Neural cell (in vitro differentiated cells): Measurements from ENCODE around the gene PDE3A. TPM values are rescaled to one million over a fixed set of nuclear protein-coding genes. Genes with fewer than 3 reads are reported as not detected.

Experiments
- H2AFZ ChIP-seq: fragments of 200-600, 300-800 bp; sonication (generic), shearing (Covaris generic); 2 replicates; pipeline ENCODE4 v1.6.0; 2014; ENCODE audit warnings: low read depth, mild to moderate bottlenecking, antibody characterized with exemption, low read length, moderate library complexity
- H3F3A ChIP-seq: fragments of 200-600 bp; shearing (Covaris generic); 2 replicates; pipeline ENCODE4 v1.6.1; 2016; ENCODE audit warnings: mild to moderate bottlenecking, moderate library complexity, mixed read lengths, antibody characterized with exemption, low read length; ENCODE audit not compliant: insufficient read depth, poor library complexity, severe bottlenecking
- H3K27ac ChIP-seq: fragments of 200-600, 300-800 bp; sonication (generic), shearing (Covaris generic); 2 replicates; pipeline ENCODE4 v1.5.1; 2014; ENCODE audit warnings: mild to moderate bottlenecking, low read length, moderate library complexity
- H3K27me3 ChIP-seq: fragments of 300-800, 200-600 bp; sonication (generic), shearing (Covaris generic); 2 replicates; pipeline ENCODE4 v1.6.0; 2014; ENCODE audit warnings: mild to moderate bottlenecking, low read depth, low read length, moderate library complexity; ENCODE audit not compliant: insufficient read depth
- H3K36me3 ChIP-seq: fragments of 300-800, 200-600 bp; sonication (generic), shearing (Covaris generic); 2 replicates; pipeline ENCODE4 v1.5.1; 2014; ENCODE audit warnings: mild to moderate bottlenecking, antibody characterized with exemption, low read length, moderate library complexity; ENCODE audit not compliant: insufficient read depth
- H3K4me2 ChIP-seq: fragments of 300-800, 200-600 bp; sonication (generic), shearing (Covaris generic); 2 replicates; pipeline ENCODE4 v1.6.0; 2014; ENCODE audit warnings: mild to moderate bottlenecking, low read length
- H3K4me3 ChIP-seq: fragments of 300-800, 200-600 bp; sonication (generic), shearing (Covaris generic); 2 replicates; pipeline ENCODE4 v1.5.1; 2014; ENCODE audit warnings: mild to moderate bottlenecking, low read length, moderate library complexity
- H3K79me2 ChIP-seq: fragments of 200-600 bp; shearing (Covaris generic); replicated peaks from 2 replicates; pipeline ENCODE4 v1.6.0; 2014; ENCODE audit warnings: mild to moderate bottlenecking, low read length, moderate library complexity; ENCODE audit not compliant: insufficient read depth
- H3K9ac ChIP-seq: fragments of 300-800, 200-600 bp; sonication (generic), shearing (Covaris generic); 2 replicates; pipeline ENCODE4 v1.6.1; 2016; ENCODE audit warnings: mild to moderate bottlenecking, low read length, mixed read lengths
- H3K9me2 ChIP-seq: fragments of 200-600 bp; shearing (Covaris generic); 2 replicates; pipeline ENCODE4 v1.6.1; 2016; ENCODE audit warnings: mild to moderate bottlenecking, low read length, mixed read lengths; ENCODE audit not compliant: insufficient read depth
- H3K9me3 ChIP-seq: fragments of 200-600, 300-800 bp; sonication (generic), shearing (Covaris generic); 2 replicates; pipeline ENCODE4 v1.6.1; 2016; ENCODE audit warnings: mild to moderate bottlenecking, mixed run types, low read length, moderate library complexity, mixed read lengths
- H4K20me1 ChIP-seq: fragments of 200-600 bp; shearing (Covaris generic); 2 replicates; pipeline ENCODE4 v1.6.1; 2016; ENCODE audit warnings: mild to moderate bottlenecking, mixed run types; ENCODE audit not compliant: insufficient read depth
- EP300 ChIP-seq: fragments of 450-650 bp; conservative IDR thresholded peaks from 2 replicates; pipeline ENCODE4 v1.6.1; 2014; ENCODE audit warnings: antibody characterized with exemption, mild to moderate bottlenecking, moderate library complexity; ENCODE audit not compliant: poor library complexity, severe bottlenecking
- EZH2 ChIP-seq: fragments of 200-600, 300-800 bp; shearing (Covaris generic), sonication (generic); IDR thresholded peaks from 2 replicates; pipeline ENCODE4 v1.6.1; 2014; ENCODE audit warnings: antibody characterized with exemption, low read length, borderline replicate concordance, mild to moderate bottlenecking; ENCODE audit not compliant: insufficient read depth, poor library complexity, severe bottlenecking
- MXI1 ChIP-seq: fragments of 450-650 bp; conservative IDR thresholded peaks from 2 replicates; pipeline ENCODE4 v1.6.1; 2014; ENCODE audit warnings: antibody characterized with exemption, mild to moderate bottlenecking; ENCODE audit not compliant: poor library complexity, severe bottlenecking
- POLR2AphosphoS5 ChIP-seq: IDR thresholded peaks from 2 replicates; pipeline ENCODE4 v1.6.1; 2012
- RAD21 ChIP-seq: fragments of 450-650 bp; conservative IDR thresholded peaks from 2 replicates; pipeline ENCODE4 v1.6.1; 2014; ENCODE audit warnings: antibody characterized with exemption, mild to moderate bottlenecking, moderate library complexity
- SMC3 ChIP-seq: fragments of 450-650 bp; conservative IDR thresholded peaks from 2 replicates; pipeline ENCODE4 v1.6.1; 2014; ENCODE audit warnings: antibody characterized with exemption, mild to moderate bottlenecking, moderate library complexity; ENCODE audit not compliant: poor library complexity
- TAF1 ChIP-seq: IDR thresholded peaks from 2 replicates; pipeline ENCODE4 v1.6.1; 2012; ENCODE audit warnings: low read depth
- polyA plus RNA-seq: library from polyadenylated mRNA; depleted of rRNA; stranded (reverse); fragments of >200 nt; gene quantifications from 2 replicates; pipeline ENCODE4 v1.2.3, GENCODE V29; 2014
- TF ChIP-seq, protein P1 (sequence below): fragments of 450-650 bp; IDR thresholded peaks from 2 replicates; pipeline ENCODE4 v1.5.1; 2014; ENCODE audit warnings: antibody characterized with exemption, mild to moderate bottlenecking, moderate library complexity; ENCODE audit not compliant: poor library complexity, severe bottlenecking
- TF ChIP-seq, protein P2 (sequence below): IDR thresholded peaks from 2 replicates; pipeline ENCODE4 v1.6.1; 2012; ENCODE audit warnings: borderline replicate concordance

Gene PDE3A
- polyA plus RNA-seq, 1 donor from 2014 or later = 0.94 TPM

DNA sequence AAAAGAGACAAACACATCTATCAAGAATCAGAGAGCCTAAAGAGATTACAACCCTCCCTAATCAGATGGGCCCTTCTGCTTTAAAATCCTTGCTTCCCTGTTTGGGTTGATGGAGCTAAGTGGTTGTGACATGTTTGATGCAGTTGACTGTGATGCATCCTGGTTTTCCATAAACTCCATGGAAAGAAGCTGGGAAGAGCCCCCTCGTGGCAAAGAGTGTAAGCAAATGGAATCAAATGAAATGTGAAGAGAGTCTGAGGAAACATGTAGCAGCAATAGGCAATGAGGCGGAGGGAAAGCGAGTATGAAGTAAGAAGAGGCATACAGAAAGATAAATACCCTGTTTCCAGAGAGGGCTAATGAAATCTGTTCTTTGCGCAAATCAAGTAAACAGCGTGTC, 256.4 kb downstream of the PDE3A start:
- no peak overlapping the region for H3K9ac ChIP-seq
- no peaks in the 10 kb centered on the region for H3K36me3 ChIP-seq
- no peaks in the 10 kb centered on the region for H3K9me3 ChIP-seq
- no peaks in the 10 kb centered on the region for H3F3A ChIP-seq
- no peaks in the 10 kb centered on the region for H4K20me1 ChIP-seq
- no peaks in the 10 kb centered on the region for H3K27me3 ChIP-seq
- no peak overlapping the region for H3K4me3 ChIP-seq
- H3K9me2 ChIP-seq = no peaks in the 10 kb centered on the region
- H3K4me2 ChIP-seq = no peak overlapping the region
- H3K27ac ChIP-seq = no peak overlapping the region
- H3K79me2 ChIP-seq = no peaks in the 10 kb centered on the region
- no peak overlapping the region for H2AFZ ChIP-seq
- TF ChIP-seq EP300 (no peak), RAD21 (peak; percentile 53), SMC3 (peak; percentile 71), TAF1 (no peak)
- TF ChIP-seq, protein P1, sequence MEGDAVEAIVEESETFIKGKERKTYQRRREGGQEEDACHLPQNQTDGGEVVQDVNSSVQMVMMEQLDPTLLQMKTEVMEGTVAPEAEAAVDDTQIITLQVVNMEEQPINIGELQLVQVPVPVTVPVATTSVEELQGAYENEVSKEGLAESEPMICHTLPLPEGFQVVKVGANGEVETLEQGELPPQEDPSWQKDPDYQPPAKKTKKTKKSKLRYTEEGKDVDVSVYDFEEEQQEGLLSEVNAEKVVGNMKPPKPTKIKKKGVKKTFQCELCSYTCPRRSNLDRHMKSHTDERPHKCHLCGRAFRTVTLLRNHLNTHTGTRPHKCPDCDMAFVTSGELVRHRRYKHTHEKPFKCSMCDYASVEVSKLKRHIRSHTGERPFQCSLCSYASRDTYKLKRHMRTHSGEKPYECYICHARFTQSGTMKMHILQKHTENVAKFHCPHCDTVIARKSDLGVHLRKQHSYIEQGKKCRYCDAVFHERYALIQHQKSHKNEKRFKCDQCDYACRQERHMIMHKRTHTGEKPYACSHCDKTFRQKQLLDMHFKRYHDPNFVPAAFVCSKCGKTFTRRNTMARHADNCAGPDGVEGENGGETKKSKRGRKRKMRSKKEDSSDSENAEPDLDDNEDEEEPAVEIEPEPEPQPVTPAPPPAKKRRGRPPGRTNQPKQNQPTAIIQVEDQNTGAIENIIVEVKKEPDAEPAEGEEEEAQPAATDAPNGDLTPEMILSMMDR = peak; percentile 57
- TF ChIP-seq, protein P2, sequence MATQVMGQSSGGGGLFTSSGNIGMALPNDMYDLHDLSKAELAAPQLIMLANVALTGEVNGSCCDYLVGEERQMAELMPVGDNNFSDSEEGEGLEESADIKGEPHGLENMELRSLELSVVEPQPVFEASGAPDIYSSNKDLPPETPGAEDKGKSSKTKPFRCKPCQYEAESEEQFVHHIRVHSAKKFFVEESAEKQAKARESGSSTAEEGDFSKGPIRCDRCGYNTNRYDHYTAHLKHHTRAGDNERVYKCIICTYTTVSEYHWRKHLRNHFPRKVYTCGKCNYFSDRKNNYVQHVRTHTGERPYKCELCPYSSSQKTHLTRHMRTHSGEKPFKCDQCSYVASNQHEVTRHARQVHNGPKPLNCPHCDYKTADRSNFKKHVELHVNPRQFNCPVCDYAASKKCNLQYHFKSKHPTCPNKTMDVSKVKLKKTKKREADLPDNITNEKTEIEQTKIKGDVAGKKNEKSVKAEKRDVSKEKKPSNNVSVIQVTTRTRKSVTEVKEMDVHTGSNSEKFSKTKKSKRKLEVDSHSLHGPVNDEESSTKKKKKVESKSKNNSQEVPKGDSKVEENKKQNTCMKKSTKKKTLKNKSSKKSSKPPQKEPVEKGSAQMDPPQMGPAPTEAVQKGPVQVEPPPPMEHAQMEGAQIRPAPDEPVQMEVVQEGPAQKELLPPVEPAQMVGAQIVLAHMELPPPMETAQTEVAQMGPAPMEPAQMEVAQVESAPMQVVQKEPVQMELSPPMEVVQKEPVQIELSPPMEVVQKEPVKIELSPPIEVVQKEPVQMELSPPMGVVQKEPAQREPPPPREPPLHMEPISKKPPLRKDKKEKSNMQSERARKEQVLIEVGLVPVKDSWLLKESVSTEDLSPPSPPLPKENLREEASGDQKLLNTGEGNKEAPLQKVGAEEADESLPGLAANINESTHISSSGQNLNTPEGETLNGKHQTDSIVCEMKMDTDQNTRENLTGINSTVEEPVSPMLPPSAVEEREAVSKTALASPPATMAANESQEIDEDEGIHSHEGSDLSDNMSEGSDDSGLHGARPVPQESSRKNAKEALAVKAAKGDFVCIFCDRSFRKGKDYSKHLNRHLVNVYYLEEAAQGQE = peak; percentile 92

DNA sequence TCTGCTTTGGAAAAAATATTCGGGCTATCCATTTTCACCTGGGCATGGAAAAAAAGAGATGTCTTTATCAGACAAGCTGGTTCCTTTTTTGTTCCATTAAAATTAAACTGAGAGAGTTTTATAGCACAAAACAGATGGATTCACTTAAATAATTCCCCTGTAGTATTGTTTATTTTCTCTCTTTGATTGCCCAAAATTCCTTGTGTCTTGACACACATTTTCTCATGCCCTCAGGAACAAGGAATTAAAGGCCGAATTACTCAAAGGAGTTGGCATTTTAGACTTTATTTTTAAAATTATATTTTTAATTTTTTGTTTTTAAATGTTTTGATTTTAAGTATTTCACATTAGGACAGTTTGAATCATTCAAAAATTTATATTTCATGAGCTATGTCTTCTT, 257.2 kb downstream of the PDE3A start:
- H3K4me2 ChIP-seq = no peak overlapping the region
- H3K79me2 ChIP-seq = no peaks in the 10 kb centered on the region
- TF ChIP-seq POLR2AphosphoS5 (no peak), EP300 (no peak), TAF1 (no peak), SMC3 (no peak), MXI1 (no peak), EZH2 (no peak), RAD21 (no peak)
- TF ChIP-seq, protein P2 = no peak
- TF ChIP-seq, protein P1 = no peak

More for the DNA sequence above, 257.2 kb downstream of the PDE3A start:
- H3K9me3 ChIP-seq = no peaks in the 10 kb centered on the region
- no peaks in the 10 kb centered on the region for H3K9me2 ChIP-seq
- no peaks in the 10 kb centered on the region for H3F3A ChIP-seq
- no peaks in the 10 kb centered on the region for H3K36me3 ChIP-seq
- no peak overlapping the region for H2AFZ ChIP-seq
- no peak overlapping the region for H3K4me3 ChIP-seq
- no peak overlapping the region for H3K9ac ChIP-seq
- H3K27me3 ChIP-seq = no peaks in the 10 kb centered on the region
- no peak overlapping the region for H3K27ac ChIP-seq
- no peaks in the 10 kb centered on the region for H4K20me1 ChIP-seq
